Measurements from ENCODE around the gene HLTF.

GRCh38 chr3:149009732-149010131 lies 76.6 kb downstream of the HLTF start:
- TF ChIP-seq SP1 (IDR thresholded peaks at IDR 0.05), result no peak
- TF ChIP-seq TARDBP (IDR thresholded peaks at IDR 0.05), result no peak
- no peak for TF ChIP-seq HDGF (IDR thresholded peaks at IDR 0.05; ENCODE audit: borderline replicate concordance)
- TF ChIP-seq ZNF384 (IDR thresholded peaks at IDR 0.05), result no peak
- TF ChIP-seq BHLHE40 (IDR thresholded peaks at IDR 0.05; ENCODE audit: borderline replicate concordance), result no peak
- no peak for TF ChIP-seq FOXM1 (IDR thresholded peaks at IDR 0.05; ENCODE audit: borderline replicate concordance)
- no peak for TF ChIP-seq SUZ12 (IDR thresholded peaks at IDR 0.05)
- no peak for TF ChIP-seq CTBP1 (IDR thresholded peaks at IDR 0.05; ENCODE audit: borderline replicate concordance)
- TF ChIP-seq, protein P1, sequence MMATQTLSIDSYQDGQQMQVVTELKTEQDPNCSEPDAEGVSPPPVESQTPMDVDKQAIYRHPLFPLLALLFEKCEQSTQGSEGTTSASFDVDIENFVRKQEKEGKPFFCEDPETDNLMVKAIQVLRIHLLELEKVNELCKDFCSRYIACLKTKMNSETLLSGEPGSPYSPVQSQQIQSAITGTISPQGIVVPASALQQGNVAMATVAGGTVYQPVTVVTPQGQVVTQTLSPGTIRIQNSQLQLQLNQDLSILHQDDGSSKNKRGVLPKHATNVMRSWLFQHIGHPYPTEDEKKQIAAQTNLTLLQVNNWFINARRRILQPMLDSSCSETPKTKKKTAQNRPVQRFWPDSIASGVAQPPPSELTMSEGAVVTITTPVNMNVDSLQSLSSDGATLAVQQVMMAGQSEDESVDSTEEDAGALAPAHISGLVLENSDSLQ (IDR thresholded peaks at IDR 0.05), result no peak
